ENCODE measurements around the gene AEN.

The AEN gene

GRCh38 chr15:88580532-88580931, 40.6 kb upstream of the AEN start:
- no peaks in the 10 kb centered on the region for H3K4me1 ChIP-seq (ENCODE audit: control insufficient read depth in 1 of 2, insufficient read depth in 1 of 2, low read depth in 1 of 2, low read length in 1 of 2)
- no peaks in the 10 kb centered on the region for H3K9me3 ChIP-seq
- no peak overlapping the region for H3K4me3 ChIP-seq (ENCODE audit: low read depth in 1 of 2, low read length in 1 of 2)
- H3K36me3 ChIP-seq, result no peaks in the 10 kb centered on the region
- peaks cover 3% of the 10 kb centered on the region for H3K27me3 ChIP-seq
- H3K27ac ChIP-seq, result no peak overlapping the region
- TF ChIP-seq CTCF (IDR thresholded peaks at IDR 0.05), result no peak

- Histone ChIP-seq H3K4me3 (ENCODE audit: low read depth in 1 of 2, low read length in 1 of 2) (no peak overlapping the region), H3K27me3 (peaks cover 13% of the 10 kb centered on the region), H3K9me3 (no peaks in the 10 kb centered on the region), H3K27ac (no peak overlapping the region), H3K36me3 (no peaks in the 10 kb centered on the region), H3K4me1 (ENCODE audit: control insufficient read depth in 1 of 2, insufficient read depth in 1 of 2, low read depth in 1 of 2, low read length in 1 of 2) (no peaks in the 10 kb centered on the region)
- TF ChIP-seq CTCF (IDR thresholded peaks at IDR 0.05), result no peak
These were observed 34.6 kb upstream of the AEN start for GRCh38 chr15:88586401-88587162.

GRCh38 chr15:88590759-88591158, 30.4 kb upstream of the AEN start:
- Histone ChIP-seq H3K4me1 (ENCODE audit: control insufficient read depth in 1 of 2, insufficient read depth in 1 of 2, low read depth in 1 of 2, low read length in 1 of 2) (no peaks in the 10 kb centered on the region), H3K9me3 (no peaks in the 10 kb centered on the region), H3K36me3 (no peaks in the 10 kb centered on the region), H3K4me3 (ENCODE audit: low read depth in 1 of 2, low read length in 1 of 2) (no peak overlapping the region), H3K27ac (no peak overlapping the region), H3K27me3 (peaks cover 46% of the 10 kb centered on the region)
- no peak for TF ChIP-seq CTCF (IDR thresholded peaks at IDR 0.05)

GRCh38 chr15:88591384-88591783, 29.8 kb upstream of the AEN start:
- Histone ChIP-seq H3K36me3 (no peaks in the 10 kb centered on the region), H3K4me1 (ENCODE audit: control insufficient read depth in 1 of 2, insufficient read depth in 1 of 2, low read depth in 1 of 2, low read length in 1 of 2) (no peaks in the 10 kb centered on the region), H3K4me3 (ENCODE audit: low read depth in 1 of 2, low read length in 1 of 2) (no peak overlapping the region), H3K9me3 (no peaks in the 10 kb centered on the region), H3K27me3 (peaks cover 50% of the 10 kb centered on the region), H3K27ac (no peak overlapping the region)
- TF ChIP-seq CTCF (IDR thresholded peaks at IDR 0.05), result no peak

GRCh38 chr15:88603885-88604284, 17.3 kb upstream of the AEN start:
- Histone ChIP-seq H3K9me3 (no peaks in the 10 kb centered on the region), H3K27ac (no peak overlapping the region), H3K4me1 (ENCODE audit: control insufficient read depth in 1 of 2, insufficient read depth in 1 of 2, low read depth in 1 of 2, low read length in 1 of 2) (no peaks in the 10 kb centered on the region), H3K27me3 (peaks cover 94% of the 10 kb centered on the region), H3K36me3 (no peaks in the 10 kb centered on the region), H3K4me3 (ENCODE audit: low read depth in 1 of 2, low read length in 1 of 2) (no peak overlapping the region)
- no peak for TF ChIP-seq CTCF (IDR thresholded peaks at IDR 0.05)
